Stimulated activated naive B cell treated with anti-CD40 and anti-IgM and Interleukin-4, amounts not matched to agents 10 μg/mL and 1 μg/mL and 100 μg/mL, for 72 hours (primary cell): ENCODE data around the gene CHAF1A.

Source experiments
- ATAC-seq, 2 donors: fragments of 150-1000 bp; cut with Tn5 transposase; replicated peaks; 2 replicates each; pipeline ENCODE4 v1.10.0; 2021; ENCODE audit warnings: moderate library complexity in 1 of 2
- DNase-seq: peaks from one replicate; pipeline ENCODE4 v3.0.0; 2021
- H3K27ac Mint-ChIP-seq: one replicate; pipeline ENCODE4 v1.8.0; 2022; ENCODE audit warnings: mild to moderate bottlenecking, mixed read lengths
- H3K27me3 Mint-ChIP-seq, 2 donors: one replicate each; pipeline ENCODE4 v1.8.0; 2022; ENCODE audit warnings: mixed read lengths in 2 of 2
- H3K36me3 Mint-ChIP-seq, 2 donors: one replicate each; pipeline ENCODE4 v1.8.0; 2022; ENCODE audit warnings: mixed read lengths in 2 of 2, mild to moderate bottlenecking in 1 of 2
- H3K4me1 Mint-ChIP-seq, 2 donors: one replicate each; pipeline ENCODE4 v1.8.0; 2022; ENCODE audit warnings: mixed read lengths in 2 of 2, mild to moderate bottlenecking in 1 of 2
- H3K4me3 Mint-ChIP-seq, 2 donors: one replicate each; pipeline ENCODE4 v1.8.0; 2022; ENCODE audit warnings: mild to moderate bottlenecking in 2 of 2, mixed read lengths in 2 of 2, moderate library complexity in 1 of 2
- H3K9me3 Mint-ChIP-seq, 2 donors: one replicate each; pipeline ENCODE4 v1.8.0; 2022; ENCODE audit warnings: mixed read lengths in 2 of 2, mild to moderate bottlenecking in 1 of 2

CHAF1A gene

DNA sequence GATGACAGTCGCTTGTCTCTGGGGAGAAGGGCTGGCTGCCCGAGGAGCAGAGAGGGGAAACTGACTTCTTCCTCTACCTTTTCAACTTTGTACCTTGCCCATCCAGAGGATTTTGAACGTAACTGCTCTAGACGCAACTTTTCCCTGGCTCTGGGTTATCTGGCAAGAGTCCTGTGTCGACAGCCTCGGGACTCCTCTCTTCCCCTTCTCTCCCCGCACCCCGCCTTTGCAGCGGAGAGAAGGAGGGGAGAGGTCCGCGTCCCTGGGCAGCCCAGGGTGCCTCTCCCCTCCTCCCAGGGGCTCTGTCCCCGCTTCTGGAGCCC, 2.7 kb upstream of the CHAF1A start:
- DNase-seq = no peak
- H3K36me3 Mint-ChIP-seq = peaks cover 15 to 30% of the 10 kb centered on the region in 2 donors
- ATAC-seq = peak; percentile 12 to 16
- H3K27ac Mint-ChIP-seq = peak overlapping the region; percentile 92
- H3K9me3 Mint-ChIP-seq = peaks cover 0 to 2% of the 10 kb centered on the region in 2 donors
- peak overlapping the region; percentile 92 for H3K4me3 Mint-ChIP-seq
- H3K4me1 Mint-ChIP-seq = peaks cover 39 to 72% of the 10 kb centered on the region in 2 donors
- no peaks in the 10 kb centered on the region for H3K27me3 Mint-ChIP-seq

DNA sequence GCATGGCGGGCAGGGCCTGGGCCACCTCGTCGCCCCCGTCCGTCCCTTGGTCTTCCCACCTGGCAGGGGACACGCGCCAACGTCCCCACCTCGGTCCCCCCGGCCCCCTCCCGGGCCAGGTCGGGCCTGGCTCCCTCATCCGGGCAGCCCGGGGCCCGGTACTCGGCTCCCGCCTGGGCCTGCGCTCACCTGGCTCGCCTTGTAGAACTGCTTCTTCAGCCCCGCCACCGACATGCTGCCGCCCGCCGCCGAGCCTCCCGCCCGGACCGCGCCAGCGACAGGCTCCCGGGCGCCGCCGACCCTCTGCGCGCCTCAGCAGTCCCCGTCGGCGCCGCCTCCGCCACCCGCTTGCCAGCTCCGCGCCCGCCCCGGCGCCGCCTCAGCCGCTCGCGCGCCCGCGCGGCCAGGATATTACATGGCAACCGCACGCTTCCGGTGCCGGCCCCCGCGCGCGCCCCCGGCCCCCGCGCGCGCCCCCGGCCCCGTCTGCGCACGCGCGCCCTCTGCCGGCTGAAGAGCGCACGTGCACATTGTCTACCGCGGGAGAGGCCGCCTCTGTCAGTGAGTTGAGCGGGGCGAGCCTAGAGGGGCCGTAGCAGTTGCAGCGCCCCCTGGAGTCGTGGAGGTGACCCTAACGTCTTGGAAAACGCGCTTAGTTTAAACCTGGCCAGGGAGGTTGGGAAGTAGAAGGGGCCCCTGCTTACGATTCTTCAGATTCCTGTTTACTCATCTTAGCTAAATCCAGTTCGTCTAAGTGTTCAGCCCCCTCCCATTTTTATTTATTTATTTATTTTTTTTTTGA, 2.1 kb upstream of the CHAF1A start, which contains the start of gene SH3GL1:
Gene SH3GL1, minus strand, starts transcription at position 413 of the 802 bp plus-strand sequence. Its CDS starts 179 bp downstream, at position 234.
- ATAC-seq = peak; percentile 75 to 77
- Mint-ChIP-seq H3K27me3 (no peaks in the 10 kb centered on the region), H3K27ac (peak within 1 kb of the TSS; percentile 92), H3K9me3 (peaks cover 0 to 2% of the 10 kb centered on the region in 2 donors), H3K36me3 (peaks cover 15 to 27% of the 10 kb centered on the region in 2 donors), H3K4me3 (peak within 1 kb of the TSS; percentile 92 to 93), H3K4me1 (peaks cover 36 to 69% of the 10 kb centered on the region in 2 donors)
- DNase-seq = peak; percentile 81

- Mint-ChIP-seq H3K4me1 (peaks cover 30 to 56% of the 10 kb centered on the region in 2 donors), H3K36me3 (peaks cover 12 to 16% of the 10 kb centered on the region in 2 donors), H3K27me3 (no peaks in the 10 kb centered on the region), H3K27ac (peak overlapping the region; percentile 91), H3K9me3 (peaks cover 0 to 2% of the 10 kb centered on the region in 2 donors), H3K4me3 (peak overlapping the region; percentile 91 to 93)
- DNase-seq (no peak), ATAC-seq (no peak)
Observed at GRCh38 chr19:4401769-4402170, 670 bp upstream of the CHAF1A start.

GRCh38 chr19:4403005-4403761, 743 bp downstream of the CHAF1A start:
- H3K27ac Mint-ChIP-seq = peak overlapping the region; percentile 91
- H3K36me3 Mint-ChIP-seq = peaks cover 8 to 10% of the 10 kb centered on the region in 2 donors
- peaks cover 23 to 44% of the 10 kb centered on the region in 2 donors for H3K4me1 Mint-ChIP-seq
- H3K27me3 Mint-ChIP-seq = no peaks in the 10 kb centered on the region
- DNase-seq (no peak), ATAC-seq (no peak)
- peak overlapping the region; percentile 91 to 93 for H3K4me3 Mint-ChIP-seq
- H3K9me3 Mint-ChIP-seq = peaks cover 0 to 2% of the 10 kb centered on the region in 2 donors

DNA sequence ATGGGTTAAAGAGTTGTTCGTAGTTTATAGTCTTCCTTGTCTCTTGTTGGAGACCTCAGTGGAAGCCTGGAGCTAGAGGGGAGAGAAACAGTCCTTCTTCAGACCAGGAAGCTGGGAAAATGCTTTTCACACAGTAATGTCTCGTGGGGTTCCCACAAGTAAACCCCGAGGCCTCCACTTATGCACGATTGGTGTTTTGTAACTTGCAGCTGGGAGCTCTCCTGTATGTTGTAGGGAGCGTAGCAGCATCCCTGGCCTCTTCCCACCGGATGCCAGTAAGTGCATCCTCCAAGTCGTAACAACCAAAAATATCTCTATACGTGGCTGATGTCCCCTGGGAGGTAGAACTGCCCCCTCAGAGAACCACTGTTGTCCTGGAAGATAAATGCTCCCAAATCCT, 3.5 kb downstream of the CHAF1A start:
- DNase-seq = no peak
- H3K9me3 Mint-ChIP-seq = peaks cover 0 to 2% of the 10 kb centered on the region in 2 donors
- H3K27me3 Mint-ChIP-seq = no peaks in the 10 kb centered on the region
- H3K4me3 Mint-ChIP-seq = no peak overlapping the region
- peaks cover 16 to 30% of the 10 kb centered on the region in 2 donors for H3K4me1 Mint-ChIP-seq
- ATAC-seq = no peak
- peaks cover 11 to 12% of the 10 kb centered on the region in 2 donors for H3K36me3 Mint-ChIP-seq
- H3K27ac Mint-ChIP-seq = no peak overlapping the region

DNA sequence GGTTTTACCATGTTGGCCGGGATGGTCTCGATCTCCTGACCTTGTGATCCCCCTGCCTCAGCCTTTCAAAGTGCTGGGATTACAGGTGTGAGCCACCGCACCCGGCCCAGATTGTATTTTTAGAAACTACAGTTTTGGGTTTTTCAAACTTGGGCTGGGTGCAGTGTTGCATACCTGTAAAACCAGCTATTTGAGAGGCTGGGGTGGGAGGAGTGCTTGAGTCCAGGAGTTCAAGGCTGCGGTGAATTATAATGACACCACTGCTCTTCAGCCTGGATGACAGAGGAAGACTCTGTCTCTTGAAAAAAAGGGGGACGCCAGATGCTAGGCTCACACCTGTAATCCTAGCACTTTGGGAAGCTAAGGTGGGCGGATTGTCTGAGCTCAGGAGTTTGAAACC, 4.2 kb downstream of the CHAF1A start:
- ATAC-seq (no peak), DNase-seq (no peak)
- Mint-ChIP-seq H3K27ac (no peak overlapping the region), H3K4me1 (peaks cover 9 to 23% of the 10 kb centered on the region in 2 donors), H3K36me3 (peaks cover 11 to 12% of the 10 kb centered on the region in 2 donors), H3K27me3 (no peaks in the 10 kb centered on the region), H3K4me3 (no peak overlapping the region), H3K9me3 (no peaks in the 10 kb centered on the region)

GRCh38 chr19:4409123-4409933, 6.9 kb downstream of the CHAF1A start:
- peaks cover 3 to 5% of the 10 kb centered on the region in 2 donors for H3K4me1 Mint-ChIP-seq

GRCh38 chr19:4413588-4413987, 11.1 kb downstream of the CHAF1A start:
- Mint-ChIP-seq H3K36me3 (peaks cover 21 to 39% of the 10 kb centered on the region in 2 donors), H3K27ac (no peak overlapping the region), H3K27me3 (no peaks in the 10 kb centered on the region), H3K4me1 (no peaks in the 10 kb centered on the region), H3K4me3 (no peak overlapping the region), H3K9me3 (no peaks in the 10 kb centered on the region)
- DNase-seq = no peak
- ATAC-seq = no peak

More at GRCh38 chr19:4409123-4409933, 6.9 kb downstream of the CHAF1A start:
- DNase-seq (no peak), ATAC-seq (no peak)
- Mint-ChIP-seq H3K27me3 (no peaks in the 10 kb centered on the region), H3K9me3 (no peaks in the 10 kb centered on the region), H3K4me3 (no peak overlapping the region), H3K36me3 (peaks cover 20 to 28% of the 10 kb centered on the region in 2 donors), H3K27ac (no peak overlapping the region)

DNA sequence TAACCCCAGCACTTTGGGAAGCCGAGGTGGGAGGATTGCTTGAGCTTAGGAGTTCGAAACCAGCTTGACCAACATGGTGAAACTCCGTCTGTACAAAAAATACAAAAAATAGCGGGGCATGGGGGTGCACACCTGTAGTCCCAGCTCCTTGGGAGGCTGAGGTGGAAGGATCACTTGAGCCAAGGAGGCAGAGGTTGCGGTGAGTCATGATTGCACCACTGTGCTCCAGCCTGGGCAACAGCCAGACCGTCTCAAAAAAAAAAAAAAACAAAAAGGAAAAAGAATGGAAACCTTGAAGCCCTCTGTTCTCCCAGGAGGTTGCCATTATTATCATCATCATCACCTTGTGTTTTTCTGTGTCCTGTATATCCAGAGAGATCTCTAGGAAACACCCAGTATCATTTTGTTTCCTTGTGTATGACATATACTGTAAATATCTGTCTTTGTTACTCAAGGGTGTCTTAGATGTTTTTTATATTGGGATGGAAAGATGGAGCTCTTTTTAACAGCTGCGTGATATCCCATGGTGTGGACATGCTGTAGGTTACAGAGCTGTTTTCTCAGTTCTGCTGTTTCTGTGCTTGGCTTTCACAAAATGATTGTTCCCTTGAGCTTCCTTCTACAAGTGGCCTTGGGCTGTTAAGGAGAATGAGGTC, 11.8 kb downstream of the CHAF1A start:
- H3K36me3 Mint-ChIP-seq = peaks cover 19 to 34% of the 10 kb centered on the region in 2 donors
- DNase-seq (no peak), ATAC-seq (no peak)
- no peak overlapping the region for H3K27ac Mint-ChIP-seq
- H3K4me1 Mint-ChIP-seq = no peaks in the 10 kb centered on the region
- H3K4me3 Mint-ChIP-seq = no peak overlapping the region
- no peaks in the 10 kb centered on the region for H3K27me3 Mint-ChIP-seq
- no peaks in the 10 kb centered on the region for H3K9me3 Mint-ChIP-seq

- H3K9me3 Mint-ChIP-seq = no peaks in the 10 kb centered on the region
- H3K36me3 Mint-ChIP-seq = peaks cover 16 to 33% of the 10 kb centered on the region in 2 donors
- no peak for ATAC-seq
- DNase-seq = no peak
- no peak overlapping the region for H3K27ac Mint-ChIP-seq
- no peak overlapping the region for H3K4me3 Mint-ChIP-seq
- H3K4me1 Mint-ChIP-seq = no peaks in the 10 kb centered on the region
- no peaks in the 10 kb centered on the region for H3K27me3 Mint-ChIP-seq
Observed at GRCh38 chr19:4414800-4415321, 12.4 kb downstream of the CHAF1A start.

GRCh38 chr19:4415352-4415751, 12.9 kb downstream of the CHAF1A start:
- Mint-ChIP-seq H3K27me3 (no peaks in the 10 kb centered on the region), H3K9me3 (no peaks in the 10 kb centered on the region), H3K4me1 (no peaks in the 10 kb centered on the region), H3K36me3 (peaks cover 16 to 35% of the 10 kb centered on the region in 2 donors), H3K4me3 (no peak overlapping the region), H3K27ac (no peak overlapping the region)
- DNase-seq (no peak), ATAC-seq (no peak)

DNA sequence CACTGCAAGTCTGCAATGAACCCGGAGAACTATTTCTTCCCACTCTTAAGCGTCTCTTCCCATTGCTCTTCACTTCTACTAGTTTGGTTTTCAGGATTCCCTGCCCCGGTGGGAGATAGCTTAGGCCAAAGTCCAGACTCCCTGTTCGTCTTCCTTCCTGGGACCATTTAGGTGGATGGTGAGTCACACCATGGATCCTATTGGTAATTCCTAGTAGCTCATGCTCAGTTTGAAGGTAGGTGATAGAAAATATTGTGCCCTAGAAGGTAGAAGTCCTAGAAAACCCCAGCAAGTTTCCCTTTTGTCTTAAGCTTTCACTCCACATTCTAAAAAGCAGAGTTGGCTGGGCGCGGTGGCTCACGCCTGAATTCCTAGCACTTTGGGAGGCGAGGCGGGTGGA, 13.8 kb downstream of the CHAF1A start:
- Mint-ChIP-seq H3K9me3 (no peaks in the 10 kb centered on the region), H3K27me3 (no peaks in the 10 kb centered on the region), H3K4me3 (no peak overlapping the region), H3K4me1 (no peaks in the 10 kb centered on the region), H3K27ac (no peak overlapping the region), H3K36me3 (peaks cover 16 to 35% of the 10 kb centered on the region in 2 donors)
- ATAC-seq (no peak), DNase-seq (no peak)

DNA sequence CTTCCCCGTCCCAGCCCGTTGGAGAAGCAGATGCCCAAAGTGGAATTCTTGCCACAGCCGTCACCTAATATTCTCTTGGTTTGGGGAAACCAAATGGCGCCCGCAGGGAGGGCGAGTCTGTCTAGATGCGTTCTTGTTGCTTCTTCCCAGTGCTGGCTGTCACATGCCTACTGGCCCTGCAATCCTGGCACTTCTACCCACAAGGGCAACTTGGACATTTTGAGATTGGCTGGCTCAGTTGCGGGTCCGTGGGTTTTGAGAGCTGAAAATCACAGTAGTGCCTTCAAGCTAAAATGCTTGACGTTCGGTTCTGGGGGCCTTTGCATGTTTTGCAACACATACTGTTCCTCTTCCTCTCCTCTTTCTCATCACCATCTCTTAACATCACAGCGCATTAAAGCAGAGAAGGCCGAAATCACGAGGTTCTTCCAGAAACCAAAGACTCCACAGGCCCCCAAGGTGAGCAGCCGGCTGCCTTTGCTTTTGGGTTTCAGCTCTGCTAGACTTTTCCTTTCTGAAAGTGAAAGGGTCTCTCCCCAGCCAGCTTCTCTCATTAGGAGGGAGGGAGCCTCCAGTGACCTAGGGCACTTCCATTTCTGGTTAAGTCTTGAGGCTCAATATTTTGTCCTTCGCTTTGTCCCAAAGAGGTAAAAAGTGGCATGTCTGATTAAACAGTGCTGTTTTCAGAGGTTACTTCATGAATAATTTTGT, 21.1 kb downstream of the CHAF1A start:
- DNase-seq (no peak), ATAC-seq (no peak)
- Mint-ChIP-seq H3K9me3 (no peaks in the 10 kb centered on the region), H3K36me3 (peaks cover 24 to 34% of the 10 kb centered on the region in 2 donors), H3K4me1 (no peaks in the 10 kb centered on the region), H3K27ac (peak overlapping the region; percentile 83), H3K27me3 (no peaks in the 10 kb centered on the region), H3K4me3 (no peak overlapping the region)
